AG10803 (cell line): ENCODE measurements around the gene STAMBP.
A peak's percentile ranks its signal among the peaks of the same experiment; 100 is the strongest.
"Not testable (repeated sequence)": the region's sequence is repeated elsewhere in the genome, so short reads cannot be mapped to it uniquely, and the experiment has no call there.

Experiments
- DNase-seq: peaks from one replicate; pipeline ENCODE4 v3.0.0; 2010; ENCODE audit warnings: low read depth
- H3K4me3 ChIP-seq: 2 replicates; pipeline ENCODE4 v1.5.1; 2011; ENCODE audit warnings: mild to moderate bottlenecking, low read length, control low read depth
- CTCF ChIP-seq: conservative IDR thresholded peaks from 2 replicates; pipeline ENCODE4 v1.5.1; 2011; ENCODE audit warnings: mild to moderate bottlenecking, low read length, control low read depth, inconsistent platforms

The STAMBP gene

GRCh38 chr2:73828818-73829570 is at the start of gene STAMBP:
STAMBP (plus strand) TSS chr2:73828961; CDS start chr2:73830857, 1,896 bp downstream.
- peak within 1 kb of the TSS; percentile 76 for H3K4me3 ChIP-seq
- DNase-seq, result peak; percentile 90
- TF ChIP-seq CTCF, result no peak

- H3K4me3 ChIP-seq, result peak within 1 kb of the TSS; percentile 99
- peak; percentile 96 for TF ChIP-seq CTCF
- peak; percentile 91 for DNase-seq
These were observed 49.1 kb upstream of the STAMBP start, which contains the start of gene DUSP11 for GRCh38 chr2:73779467-73780236. DUSP11 (minus strand) TSS chr2:73780103; CDS start chr2:73779974, 129 bp downstream.

GRCh38 chr2:73780237-73780582 is 48.6 kb upstream of the STAMBP start:
- H3K4me3 ChIP-seq, result peak overlapping the region; percentile 99
- no peak for DNase-seq
- TF ChIP-seq CTCF, result no peak

GRCh38 chr2:73783402-73783801 is 45.4 kb upstream of the STAMBP start:
- not testable (repeated sequence) for DNase-seq, H3K4me3 ChIP-seq

GRCh38 chr2:73783883-73784282 is 44.9 kb upstream of the STAMBP start, which contains the start of gene C2orf78:
C2orf78 (plus strand) TSS chr2:73784183; CDS start chr2:73784310, 127 bp downstream.
- not testable (repeated sequence) for DNase-seq, H3K4me3 ChIP-seq

GRCh38 chr2:73811878-73812277 is 16.9 kb upstream of the STAMBP start:
- TF ChIP-seq CTCF, result no peak
- DNase-seq, result no peak
- no peak overlapping the region for H3K4me3 ChIP-seq

GRCh38 chr2:73812635-73813034 is 16.1 kb upstream of the STAMBP start:
- no peak overlapping the region for H3K4me3 ChIP-seq
- no peak for DNase-seq
- TF ChIP-seq CTCF, result no peak

- no peak for DNase-seq
- TF ChIP-seq CTCF, result no peak
- no peak overlapping the region for H3K4me3 ChIP-seq
These were observed 10.5 kb upstream of the STAMBP start for GRCh38 chr2:73818296-73818695.
